ENCODE data around the gene EDC4.

DNA sequence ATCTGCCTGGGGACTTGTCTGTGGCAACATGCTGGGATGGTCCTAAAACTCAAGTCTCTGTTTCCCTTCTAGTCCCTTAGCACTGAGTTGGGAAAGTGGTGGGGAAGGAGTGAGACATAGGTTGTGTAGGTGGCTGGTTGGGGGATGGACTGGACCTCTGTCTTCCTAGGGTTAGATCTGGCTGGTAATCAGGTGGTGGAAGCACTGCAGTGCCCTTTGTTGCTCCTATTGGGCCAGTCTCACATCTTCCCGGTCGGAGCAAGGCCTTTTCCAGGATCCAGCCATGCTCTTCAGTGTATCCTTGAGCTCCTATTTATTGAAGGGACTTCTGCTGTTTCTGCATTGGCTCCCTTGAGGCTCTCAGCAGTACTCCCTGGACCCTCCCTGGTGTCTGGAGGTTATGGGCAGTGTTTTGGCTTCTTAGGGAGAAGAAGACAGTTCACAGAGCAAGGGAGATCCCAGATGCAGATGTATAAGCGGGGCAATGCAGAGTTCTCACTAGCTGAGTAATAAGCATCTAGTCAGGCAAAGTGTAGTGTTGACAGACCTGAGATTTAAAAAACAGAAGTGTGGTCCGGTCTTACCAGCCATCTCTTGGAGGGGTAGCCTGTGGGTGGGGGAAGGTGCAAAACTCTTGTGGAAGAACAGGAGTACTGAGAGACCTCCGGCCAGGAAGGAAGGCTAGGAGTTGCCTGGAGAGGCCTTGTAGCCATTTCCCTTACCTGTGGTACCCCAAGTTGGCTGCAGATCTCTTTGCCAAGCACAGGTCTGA lies 27.4 kb upstream of the EDC4 start:
- no peak for TF ChIP-seq POLR2A (IDR thresholded peaks at IDR 0.05)
- TF ChIP-seq, protein P1, sequence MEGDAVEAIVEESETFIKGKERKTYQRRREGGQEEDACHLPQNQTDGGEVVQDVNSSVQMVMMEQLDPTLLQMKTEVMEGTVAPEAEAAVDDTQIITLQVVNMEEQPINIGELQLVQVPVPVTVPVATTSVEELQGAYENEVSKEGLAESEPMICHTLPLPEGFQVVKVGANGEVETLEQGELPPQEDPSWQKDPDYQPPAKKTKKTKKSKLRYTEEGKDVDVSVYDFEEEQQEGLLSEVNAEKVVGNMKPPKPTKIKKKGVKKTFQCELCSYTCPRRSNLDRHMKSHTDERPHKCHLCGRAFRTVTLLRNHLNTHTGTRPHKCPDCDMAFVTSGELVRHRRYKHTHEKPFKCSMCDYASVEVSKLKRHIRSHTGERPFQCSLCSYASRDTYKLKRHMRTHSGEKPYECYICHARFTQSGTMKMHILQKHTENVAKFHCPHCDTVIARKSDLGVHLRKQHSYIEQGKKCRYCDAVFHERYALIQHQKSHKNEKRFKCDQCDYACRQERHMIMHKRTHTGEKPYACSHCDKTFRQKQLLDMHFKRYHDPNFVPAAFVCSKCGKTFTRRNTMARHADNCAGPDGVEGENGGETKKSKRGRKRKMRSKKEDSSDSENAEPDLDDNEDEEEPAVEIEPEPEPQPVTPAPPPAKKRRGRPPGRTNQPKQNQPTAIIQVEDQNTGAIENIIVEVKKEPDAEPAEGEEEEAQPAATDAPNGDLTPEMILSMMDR (IDR thresholded peaks at IDR 0.05), result no peak
